Amniotic stem cell (primary cell): ENCODE data around the gene EMD.
"Not testable (repeated sequence)": the region's sequence is repeated elsewhere in the genome, so short reads cannot be mapped to it uniquely, and the experiment has no call there.

Experiments
- DNase-seq: peaks from one replicate; lab custom pipeline; 2025; lab: John Stamatoyannopoulos, UW

Gene EMD

DNA sequence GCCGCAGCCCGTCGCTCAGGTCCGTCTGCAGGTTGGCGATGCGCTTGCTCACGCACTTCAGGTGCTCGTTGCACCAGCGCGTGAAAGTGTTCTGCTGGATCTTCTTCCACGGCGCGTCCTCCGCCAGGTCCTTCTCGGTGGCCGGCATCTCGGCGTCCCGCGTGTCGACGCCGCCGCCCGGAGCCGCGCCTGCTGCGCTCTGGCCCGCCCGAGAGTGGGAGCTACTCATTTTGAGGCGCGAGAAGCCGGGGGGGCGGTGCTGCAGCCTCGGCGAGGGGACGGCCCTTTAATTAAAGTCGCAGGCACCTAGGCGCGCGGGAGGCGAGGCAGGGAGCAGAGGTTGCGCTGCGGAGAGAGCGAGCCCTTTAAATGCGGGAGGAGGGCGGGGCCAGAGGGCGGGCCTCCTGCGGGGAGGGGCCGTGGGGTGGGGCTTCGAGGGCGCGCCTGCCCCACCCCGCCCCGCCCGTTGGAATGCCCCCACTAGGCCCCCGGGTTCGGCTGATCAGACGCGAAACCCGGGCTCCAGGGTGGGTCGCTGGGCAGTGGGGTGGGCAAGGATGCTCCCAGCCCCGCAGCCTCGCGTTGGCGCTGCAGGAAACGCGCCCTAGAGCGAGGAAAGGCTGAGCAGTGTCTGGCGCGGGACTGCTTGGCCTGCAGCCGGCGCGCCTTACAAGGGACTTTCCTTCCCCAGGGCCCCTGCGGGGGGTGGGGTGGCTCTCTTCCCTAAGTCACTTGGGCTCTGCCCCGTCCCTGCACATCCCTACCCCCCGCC, 7.9 kb upstream of the EMD start:
- peak; percentile 66 for DNase-seq

DNA sequence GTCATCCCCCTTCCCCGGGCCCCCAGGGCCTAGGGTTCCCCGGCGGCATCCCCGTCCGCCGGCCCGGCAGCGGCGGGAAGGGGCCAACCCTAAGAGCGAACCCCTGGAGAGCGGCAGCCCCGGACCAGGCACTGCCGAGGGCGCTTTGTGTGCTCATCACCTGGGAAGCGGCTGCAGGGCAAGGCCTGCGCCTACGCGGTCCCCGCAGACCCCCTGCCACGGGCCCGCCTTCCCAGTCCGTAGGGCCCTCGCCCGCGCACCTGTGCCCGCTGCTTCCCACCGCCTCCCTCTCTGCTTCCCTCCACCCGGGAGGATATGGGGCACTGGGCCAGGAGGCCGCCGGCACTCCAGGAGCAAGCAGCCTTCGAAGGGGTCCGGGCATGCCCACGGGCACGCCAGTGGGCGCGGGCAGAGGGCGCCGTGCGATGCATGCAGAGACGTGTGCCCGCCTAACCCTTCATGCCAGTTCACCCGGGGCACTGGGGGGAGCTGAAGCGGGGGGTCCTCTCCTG, 7.2 kb upstream of the EMD start:
- no peak for DNase-seq

DNA sequence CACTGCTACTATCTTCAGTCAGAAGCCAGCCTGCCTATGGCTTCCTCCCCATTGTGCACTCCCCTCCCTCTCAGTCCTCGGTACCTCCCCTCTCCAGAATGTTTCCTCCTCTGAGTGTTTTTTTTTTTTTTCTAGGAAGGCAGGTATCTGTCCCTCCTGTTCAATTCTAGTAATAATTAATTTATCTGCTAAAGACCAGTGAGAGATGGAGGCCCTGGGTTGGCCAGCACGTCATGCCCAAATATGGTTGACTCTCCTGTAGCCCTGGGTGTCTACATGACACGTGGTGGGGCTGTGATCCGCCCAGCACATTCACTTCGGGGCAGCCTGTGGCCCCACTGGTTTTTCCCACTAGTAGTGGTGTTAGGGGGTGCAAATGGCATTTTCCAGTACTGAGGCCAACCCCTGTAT, 6.5 kb upstream of the EMD start:
- no peak for DNase-seq

DNA sequence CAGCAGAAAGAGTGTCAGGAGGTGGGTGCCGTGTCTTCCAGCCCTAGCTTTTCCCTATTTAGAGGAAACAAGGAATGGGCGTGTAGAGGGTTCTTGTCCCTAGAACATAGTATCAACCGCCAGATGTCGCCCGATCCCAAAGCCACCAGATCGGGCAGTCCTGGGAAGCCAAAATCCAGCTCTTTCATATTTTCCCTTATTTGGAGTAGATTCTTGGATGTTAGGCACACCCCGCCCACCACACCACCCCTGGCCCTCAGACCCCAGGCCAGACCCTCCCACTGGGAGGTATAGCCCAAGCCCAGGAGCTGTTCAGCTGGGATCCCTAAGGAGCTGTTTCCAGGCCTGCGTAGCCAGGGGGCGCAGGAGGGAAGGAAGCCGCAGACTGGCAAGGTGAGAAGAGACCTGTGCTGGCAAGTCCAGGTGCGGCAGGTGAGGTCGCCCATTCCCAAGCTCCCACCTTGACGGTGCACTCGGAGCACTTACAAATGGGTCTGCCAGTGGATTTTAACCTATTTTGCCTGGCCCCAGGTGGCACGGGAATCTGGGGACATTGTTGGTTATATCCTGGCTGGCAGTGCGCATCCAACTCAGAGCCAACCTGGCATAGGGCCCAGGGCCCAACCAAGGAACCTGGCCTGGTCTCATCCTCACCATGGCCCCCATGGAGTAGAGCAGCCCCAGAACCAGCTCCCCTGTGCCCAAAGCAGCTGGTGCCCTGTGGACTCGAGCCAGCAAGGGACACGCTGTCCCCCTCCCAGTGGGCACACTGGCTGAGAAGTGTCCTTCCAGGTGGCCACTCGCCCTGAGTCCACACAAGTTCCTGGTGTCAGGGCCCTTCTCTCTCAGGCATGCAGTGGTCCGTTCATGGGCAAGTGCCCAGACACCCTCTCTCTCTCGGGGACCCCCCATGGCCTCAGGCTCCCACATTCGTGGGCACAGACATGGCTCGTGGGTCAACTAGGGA, 5.5 kb upstream of the EMD start:
- peak; percentile 60 for DNase-seq

DNA sequence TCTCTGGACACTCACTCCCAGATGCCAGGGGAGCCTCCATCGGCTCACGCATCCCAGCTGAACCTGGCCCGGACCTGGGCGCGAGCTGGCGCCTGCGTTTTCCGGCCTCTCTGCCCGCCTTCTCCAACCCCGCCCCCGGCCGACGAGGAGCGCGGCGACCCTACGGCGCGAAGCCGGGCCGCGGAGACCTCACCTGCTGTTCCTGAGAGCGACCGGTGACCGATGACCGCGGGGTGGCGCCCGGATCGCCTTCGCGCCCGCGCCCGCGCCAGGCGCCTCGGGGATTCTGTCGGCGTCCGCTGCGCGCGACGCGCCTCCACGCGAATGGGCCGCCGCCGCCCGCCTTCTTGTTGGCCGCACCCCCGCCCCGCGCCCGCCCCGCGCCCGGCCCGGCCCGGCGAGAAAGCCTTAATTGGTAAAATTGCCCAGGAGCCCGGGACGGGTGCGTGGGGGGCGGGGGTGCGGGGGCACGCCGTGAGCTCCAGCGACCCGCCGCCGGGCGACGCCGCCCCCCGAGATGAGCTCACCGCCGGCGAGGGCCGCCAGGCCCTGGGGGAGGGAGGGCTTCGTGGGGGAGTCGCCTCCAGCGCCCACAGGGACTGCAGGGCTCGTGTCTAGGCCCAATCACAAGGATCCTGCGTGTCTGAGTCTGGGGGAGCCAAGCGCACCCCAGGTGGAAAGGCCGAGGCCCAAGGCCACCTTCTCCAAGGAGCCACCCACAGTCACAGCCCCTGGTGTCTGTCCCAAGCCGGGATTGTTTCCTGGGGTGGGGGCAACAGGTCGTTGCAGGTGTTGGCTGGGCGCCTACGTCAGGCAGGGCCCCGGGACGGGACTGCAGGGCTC, 4.6 kb upstream of the EMD start, which contains the start of gene FLNA:
Gene FLNA, minus strand, starts transcription at position 322 of the 843 bp plus-strand sequence. CDS start 3,389 bp downstream, outside the sequence.
- DNase-seq, result no peak

DNA sequence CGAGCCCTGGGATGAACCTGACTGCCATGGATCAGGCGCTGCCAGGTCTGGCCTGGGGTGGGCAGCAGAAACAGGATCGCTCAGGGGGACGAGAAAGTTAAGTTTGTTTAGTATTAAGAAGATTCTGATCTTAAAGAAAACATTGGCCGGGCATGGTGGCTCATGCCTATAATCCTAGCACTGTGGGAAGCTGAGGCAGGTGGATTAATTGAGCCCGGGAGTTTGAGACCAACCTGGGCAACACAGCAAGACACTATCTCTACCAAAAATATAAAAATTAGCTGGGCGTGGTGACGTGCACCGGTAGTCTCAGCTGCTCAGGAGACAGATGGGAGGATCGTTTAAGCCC, 4.0 kb upstream of the EMD start:
- DNase-seq, result no peak

DNA sequence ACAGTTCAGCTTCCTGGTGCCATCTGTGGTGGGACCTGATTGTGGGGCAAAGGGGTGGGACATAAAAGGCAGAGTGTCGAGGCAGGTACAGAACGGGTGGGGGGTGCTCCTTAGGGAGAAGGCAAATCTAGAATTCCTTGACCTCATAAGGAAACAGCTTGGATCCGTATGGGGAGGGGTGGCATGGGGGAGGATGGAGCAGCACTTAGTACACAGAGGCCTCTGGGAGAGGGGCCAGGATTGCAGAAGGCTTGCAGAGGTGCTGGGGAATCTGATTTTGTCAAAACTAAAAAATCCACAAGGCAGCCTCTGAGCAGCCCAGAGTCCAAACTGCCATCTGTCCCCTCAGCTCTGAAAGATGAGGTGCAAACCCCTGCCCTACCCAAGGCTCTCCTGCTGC, 2.3 kb upstream of the EMD start:
- DNase-seq, result no peak

DNA sequence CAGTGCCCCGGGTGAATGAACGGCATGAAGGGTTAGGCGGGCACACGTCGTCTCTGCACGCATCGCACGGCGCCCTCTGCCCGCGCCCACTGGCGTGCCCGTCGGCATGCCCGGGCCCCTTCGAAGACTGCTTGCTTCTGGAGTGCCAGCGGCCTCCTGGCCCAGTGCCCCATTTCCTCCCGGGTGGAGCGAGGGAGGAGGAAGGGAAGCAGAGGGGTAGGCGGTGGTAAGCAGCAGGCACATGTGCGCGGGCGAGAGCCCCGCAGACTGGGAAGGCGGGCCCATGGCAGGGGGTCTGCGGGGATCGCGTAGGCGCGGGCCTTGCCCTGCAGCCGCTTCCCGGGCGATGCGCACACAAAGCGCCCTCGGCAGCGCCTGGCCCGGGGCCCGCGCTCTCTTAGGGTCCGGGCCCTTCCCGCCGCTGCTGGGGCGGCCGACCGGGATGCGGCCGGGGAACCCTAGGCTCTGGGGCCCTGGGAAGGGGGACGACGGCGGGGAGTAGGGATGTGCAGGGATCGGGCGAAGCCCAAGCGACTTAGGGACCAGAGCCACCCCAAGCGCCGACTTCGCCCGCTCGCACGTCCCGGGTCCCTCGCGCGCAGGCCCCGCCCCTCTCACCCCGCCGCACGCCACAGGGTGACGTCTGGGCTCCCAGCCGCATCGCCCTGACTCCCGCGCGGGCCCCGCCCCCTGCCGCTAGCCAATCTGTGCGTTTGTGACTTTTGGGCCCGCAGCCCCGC, 866 bp upstream of the EMD start:
- DNase-seq, result no peak

DNA sequence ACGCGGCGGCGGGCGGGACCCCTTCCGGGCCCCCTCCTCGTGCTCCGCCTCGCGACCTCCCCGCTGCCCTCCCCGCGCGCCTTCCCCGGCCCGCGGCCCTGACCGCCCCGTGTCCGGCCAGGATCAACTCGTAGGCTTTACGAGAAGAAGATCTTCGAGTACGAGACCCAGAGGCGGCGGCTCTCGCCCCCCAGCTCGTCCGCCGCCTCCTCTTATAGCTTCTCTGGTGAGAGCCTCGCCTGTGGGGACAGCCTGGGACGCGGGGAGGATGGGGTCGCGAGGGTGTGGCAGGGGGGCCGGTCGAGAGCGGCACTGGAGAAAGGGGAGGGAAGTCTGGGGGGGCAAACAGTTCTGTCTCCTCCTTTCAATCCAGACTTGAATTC, 465 bp downstream of the EMD start:
- no peak for DNase-seq

DNA sequence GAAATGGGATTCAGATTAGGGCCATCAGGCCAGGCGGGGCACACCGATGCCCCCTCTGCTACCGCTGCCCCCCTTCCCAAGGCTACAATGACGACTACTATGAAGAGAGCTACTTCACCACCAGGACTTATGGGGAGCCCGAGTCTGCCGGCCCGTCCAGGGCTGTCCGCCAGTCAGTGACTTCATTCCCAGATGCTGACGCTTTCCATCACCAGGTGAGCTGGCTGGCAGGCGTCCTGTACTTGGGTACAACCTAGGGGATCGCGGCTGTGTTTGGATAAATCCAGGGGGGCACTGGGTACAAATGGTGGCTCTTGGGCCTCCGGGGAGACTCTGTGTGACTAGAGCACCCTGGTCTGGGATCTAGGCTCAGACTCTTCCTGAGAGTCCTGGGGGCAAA, 1.1 kb downstream of the EMD start:
- DNase-seq, result no peak

DNA sequence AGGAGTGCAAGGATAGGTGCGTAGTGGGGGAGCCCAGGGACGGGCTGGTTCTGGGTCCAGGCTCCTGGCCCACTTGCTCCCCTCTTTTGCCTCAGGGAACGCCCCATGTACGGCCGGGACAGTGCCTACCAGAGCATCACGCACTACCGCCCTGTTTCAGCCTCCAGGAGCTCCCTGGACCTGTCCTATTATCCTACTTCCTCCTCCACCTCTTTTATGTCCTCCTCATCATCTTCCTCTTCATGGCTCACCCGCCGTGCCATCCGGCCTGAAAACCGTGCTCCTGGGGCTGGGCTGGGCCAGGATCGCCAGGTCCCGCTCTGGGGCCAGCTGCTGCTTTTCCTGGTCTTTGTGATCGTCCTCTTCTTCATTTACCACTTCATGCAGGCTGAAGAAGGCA, 1.7 kb downstream of the EMD start:
- DNase-seq, result no peak

DNA sequence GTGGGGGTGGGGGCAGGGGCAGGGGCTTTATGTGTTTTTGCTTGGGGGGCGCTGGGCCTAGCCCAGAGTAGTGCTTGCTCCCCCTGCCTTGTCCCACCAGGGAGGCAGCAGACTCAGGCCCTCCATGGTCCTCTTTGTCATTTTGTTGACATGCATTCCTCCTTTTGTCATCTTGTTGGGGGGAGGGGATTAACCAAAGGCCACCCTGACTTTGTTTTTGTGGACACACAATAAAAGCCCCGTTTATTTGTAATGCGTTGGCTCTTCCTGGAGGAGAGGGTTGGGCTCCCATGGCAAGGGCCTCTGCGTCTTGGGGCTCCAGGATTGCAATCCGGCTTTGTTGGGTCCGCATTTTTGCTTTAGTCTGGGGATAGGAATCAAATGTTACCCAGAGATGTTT, 2.2 kb downstream of the EMD start:
- no peak for DNase-seq

DNA sequence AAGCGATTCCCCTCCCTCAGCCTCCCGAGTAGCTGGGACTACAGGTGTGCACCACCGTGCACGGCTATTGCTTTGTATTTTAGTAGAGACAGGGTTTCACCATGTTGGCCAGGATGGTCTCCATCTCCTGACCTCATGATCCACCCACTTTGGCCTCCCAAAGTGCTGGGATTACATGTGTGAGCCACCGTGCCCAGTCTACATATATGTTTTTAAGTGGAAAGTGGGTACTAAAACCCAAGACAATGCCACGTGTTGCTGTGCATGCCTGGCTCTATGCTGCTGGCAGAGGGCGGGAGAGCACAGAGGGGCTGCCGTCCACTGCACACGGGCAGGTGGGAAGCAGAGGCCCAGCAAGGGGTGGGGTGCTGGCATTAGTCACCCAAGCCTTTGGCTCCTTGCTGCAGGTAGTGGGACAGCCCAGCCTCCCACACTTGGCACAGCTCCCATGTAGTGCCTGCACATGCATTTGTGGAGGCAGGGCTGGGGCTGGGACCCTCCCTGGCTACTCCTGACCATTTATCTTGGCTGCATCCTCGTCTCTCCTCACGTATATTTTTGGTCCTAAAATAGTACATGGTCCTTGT, 3.5 kb downstream of the EMD start:
- DNase-seq, result no peak

DNA sequence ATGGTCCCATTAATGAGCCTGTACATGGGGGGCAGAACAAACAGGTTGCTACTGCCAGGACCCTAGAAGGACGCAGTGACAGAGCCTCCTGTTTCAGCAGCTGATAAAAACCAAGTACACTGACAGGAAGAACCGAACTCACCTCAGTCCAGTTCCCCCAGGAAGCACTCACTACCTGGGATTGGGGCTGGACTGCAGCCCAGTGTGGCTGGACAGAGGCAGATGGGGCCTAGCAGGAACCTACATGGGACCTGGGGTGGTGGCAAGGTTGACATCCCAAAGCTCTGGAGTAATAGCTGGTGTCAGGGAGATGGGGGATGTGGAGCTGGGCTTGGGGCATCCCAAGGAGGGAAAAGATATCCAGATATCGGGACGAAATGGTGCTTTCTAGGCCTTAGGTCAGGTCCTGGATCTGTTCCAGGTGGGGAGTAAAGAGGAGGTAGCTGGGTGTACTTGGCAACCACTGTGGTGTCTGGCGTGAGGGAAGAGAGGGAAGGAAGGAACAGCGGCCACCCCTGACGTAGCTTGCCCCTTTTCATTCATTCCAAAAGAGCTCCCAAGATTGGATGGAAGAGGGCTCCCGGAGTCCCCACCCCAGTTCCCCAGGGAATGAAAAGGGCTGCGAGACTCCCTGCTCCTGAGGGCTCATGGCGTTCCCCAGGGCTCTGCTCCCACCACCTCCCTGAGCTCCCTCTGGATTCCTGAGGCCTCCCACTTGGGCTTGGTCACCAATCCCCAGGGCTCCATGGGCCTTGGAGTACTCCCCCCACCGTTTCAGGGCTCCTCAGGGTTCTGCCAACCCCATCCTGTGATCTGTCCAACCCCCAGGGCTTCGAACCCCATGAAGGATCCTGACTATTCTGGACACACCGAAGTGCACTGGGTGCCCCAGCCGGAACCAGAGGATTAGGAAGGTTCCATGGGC, 4.5 kb downstream of the EMD start:
- DNase-seq, result no peak

DNA sequence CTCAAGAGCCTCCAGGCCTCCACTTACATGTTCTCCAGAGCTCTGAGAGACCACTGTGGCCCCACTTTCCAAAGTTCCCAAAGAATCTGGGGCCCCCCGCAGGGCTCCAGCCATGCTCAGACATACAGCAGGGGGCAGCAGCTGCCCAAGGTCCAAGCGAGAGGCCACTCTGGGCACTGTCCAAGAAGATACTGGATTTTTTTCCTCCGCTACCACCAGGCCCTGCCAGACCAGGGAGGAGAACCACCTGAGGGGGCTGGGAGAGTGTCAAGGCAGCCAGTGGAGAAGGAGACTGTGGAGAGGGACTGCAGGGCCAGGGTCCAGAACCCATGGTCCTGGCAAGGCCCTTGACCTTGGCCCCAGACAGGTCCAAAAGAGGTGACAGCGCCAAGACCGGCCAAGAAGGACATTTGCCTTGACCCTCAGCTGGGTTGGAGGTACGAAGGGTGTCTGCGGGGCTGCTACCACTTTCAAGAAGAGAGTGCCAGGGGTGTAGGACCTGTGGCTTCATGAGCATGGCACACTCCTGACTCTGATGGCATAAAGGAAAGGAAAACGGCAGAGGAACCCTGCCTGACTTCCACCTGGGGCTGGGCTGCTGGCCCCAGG, 5.3 kb downstream of the EMD start:
- DNase-seq, result no peak

DNA sequence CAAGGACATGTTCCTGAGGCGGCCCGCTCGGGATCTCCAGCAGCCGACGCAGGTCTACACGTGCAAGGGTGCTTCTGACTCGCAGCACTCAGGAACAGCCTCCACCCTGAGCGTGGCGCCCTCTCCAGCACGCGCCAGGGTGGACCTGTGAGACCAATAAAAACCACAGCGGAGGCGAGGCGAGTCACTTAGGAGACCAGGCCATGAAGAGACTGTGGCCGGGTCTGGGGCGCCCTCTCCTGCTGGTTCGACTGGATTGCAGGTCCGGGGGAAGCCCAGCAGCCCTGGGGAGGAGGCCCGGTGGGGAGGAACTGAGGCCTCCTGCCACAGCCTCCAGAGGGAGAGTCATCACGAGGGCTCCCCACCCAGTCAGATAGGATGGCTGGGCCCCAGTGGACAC, 9.0 kb downstream of the EMD start:
- not testable (repeated sequence) for DNase-seq

DNA sequence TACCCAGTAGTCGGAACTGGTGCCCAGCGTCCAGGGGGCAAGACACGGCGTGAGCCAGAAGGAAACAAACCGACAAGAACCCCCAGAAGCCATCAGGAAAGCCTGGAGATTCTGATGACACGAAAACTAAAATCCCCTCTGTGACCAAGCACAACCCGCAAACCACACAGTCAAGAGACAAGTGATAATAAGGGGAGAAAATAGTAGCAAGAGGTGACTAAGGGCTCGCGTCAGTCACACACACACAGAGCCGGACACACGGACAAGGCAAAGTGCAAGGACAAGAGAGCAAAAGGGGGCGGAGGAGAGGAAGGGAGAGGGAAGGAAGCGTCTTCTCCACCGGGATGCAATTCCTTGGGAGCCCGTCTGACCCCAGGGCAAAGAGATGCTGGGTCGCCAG, 9.6 kb downstream of the EMD start:
- DNase-seq, result not testable (repeated sequence)

DNA sequence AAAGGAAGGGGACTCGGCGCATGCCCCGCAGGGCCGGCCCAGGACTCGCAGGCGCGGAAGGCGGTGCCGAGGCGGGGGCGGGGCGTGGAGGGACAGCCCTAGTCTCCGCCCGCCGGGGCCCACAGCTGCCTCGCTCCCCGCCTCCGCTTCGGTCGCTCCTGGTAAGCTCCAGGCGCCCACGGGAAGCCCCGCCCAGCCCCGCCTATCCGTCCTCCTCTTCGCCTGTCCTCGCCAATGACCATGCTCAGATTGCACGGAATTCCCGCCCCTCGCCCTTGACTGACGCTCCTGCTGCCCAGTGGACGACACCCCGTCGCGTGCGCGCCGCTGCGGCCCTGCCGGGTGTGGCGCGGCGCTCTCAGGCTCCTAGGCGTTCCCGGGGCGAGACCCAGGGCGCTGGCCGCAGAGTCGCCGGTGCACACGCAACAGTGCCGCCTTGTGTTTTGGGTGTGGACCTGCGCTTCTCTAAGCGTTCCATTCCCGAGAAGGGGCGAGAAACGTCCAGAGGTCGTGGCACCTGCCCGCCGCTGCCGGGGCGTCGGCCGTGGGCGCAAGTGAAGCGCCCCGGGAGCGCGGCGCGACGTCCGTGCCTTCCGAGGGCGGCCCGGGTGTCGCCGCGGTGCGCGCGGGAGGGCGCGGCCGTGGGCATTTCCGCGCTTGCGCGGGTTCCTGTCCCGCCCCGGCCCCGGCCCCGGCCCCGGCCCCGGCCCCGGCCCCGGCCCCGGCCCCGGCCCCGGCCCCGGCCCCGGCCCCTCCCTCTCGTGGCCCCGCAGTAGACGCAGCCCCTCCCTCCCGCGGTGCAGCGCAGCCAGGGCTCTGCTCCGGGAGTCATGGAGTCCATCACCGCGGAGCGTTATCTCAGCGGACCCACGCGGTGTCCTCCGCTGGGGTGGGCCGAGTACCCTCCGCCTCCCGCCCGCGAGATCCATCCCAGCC, 11.0 kb downstream of the EMD start:
- not testable (repeated sequence) for DNase-seq
